ENCODE results near the gene AGPAT3. TPM values are rescaled to one million over a fixed set of nuclear protein-coding genes. Genes with fewer than 3 reads are reported as not detected.

Gene AGPAT3
- total RNA-seq, 1 donor from 2014 or later, result 45.4 TPM

DNA sequence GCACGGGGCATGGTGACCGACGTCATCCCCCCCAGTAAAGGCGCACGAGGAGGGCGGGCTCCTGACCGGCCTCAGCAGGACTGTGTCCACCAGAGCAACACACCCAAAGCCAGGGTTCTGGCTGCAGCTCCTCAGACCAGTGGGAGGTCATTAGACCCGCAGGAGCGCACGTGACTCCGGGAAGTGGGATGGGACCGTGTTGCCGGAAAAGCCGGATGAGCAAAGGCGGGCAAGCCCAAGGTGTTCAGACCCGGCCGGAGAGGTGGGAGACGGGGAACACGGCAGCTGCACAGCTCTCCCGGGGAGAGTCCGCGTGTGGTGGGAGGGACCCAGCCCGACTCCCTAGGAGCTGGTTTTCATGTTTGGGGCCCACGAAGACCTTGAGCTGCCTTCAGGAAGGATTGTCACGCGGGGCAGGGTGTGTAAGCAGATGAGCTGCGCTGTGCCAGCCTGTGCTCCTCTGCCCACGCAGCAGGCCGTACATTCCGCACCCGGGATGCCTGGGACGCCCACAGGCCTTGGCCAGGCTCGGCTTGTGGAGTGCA, 126.5 kb downstream of the AGPAT3 start:
- TF ChIP-seq, protein P1, sequence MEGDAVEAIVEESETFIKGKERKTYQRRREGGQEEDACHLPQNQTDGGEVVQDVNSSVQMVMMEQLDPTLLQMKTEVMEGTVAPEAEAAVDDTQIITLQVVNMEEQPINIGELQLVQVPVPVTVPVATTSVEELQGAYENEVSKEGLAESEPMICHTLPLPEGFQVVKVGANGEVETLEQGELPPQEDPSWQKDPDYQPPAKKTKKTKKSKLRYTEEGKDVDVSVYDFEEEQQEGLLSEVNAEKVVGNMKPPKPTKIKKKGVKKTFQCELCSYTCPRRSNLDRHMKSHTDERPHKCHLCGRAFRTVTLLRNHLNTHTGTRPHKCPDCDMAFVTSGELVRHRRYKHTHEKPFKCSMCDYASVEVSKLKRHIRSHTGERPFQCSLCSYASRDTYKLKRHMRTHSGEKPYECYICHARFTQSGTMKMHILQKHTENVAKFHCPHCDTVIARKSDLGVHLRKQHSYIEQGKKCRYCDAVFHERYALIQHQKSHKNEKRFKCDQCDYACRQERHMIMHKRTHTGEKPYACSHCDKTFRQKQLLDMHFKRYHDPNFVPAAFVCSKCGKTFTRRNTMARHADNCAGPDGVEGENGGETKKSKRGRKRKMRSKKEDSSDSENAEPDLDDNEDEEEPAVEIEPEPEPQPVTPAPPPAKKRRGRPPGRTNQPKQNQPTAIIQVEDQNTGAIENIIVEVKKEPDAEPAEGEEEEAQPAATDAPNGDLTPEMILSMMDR (IDR thresholded peaks at IDR 0.05), result no peak
- Mint-ChIP-seq H3K27me3 (ENCODE audit: low read depth) (no peaks in the 10 kb centered on the region), H3K4me3 (ENCODE audit: unreplicated experiment) (no peak overlapping the region), H3K27ac (ENCODE audit: unreplicated experiment) (no peak overlapping the region), H3K4me1 (ENCODE audit: low read depth) (peaks cover 3% of the 10 kb centered on the region), H3K9me3 (ENCODE audit: low read depth) (no peaks in the 10 kb centered on the region), H3K36me3 (ENCODE audit: low read depth) (no peaks in the 10 kb centered on the region)
- DNase-seq (ENCODE audit: low spot score), result peak; percentile 90

DNA sequence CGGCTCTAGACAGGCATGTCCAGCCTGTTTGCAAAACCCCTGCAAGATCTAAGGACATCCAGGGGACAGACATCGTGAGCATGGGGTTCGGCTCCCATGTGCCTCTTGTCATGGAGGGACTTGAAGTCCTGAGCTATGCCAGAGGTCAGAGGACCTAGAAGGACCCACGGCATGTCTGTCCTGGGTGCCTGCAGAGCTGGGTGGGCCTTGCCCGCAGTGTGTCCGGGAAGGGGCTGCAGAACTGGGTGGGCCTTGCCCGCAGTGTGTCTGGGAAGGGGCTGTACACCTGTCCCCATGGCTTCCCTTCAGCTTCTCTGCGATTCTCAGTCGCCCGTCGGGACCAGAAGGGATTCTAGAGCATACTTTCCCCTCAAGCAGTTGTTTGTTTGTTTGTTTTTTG, 127.1 kb downstream of the AGPAT3 start:
- Mint-ChIP-seq H3K9me3 (ENCODE audit: low read depth) (peaks cover 3% of the 10 kb centered on the region), H3K36me3 (ENCODE audit: low read depth) (no peaks in the 10 kb centered on the region), H3K4me1 (ENCODE audit: low read depth) (peaks cover 3% of the 10 kb centered on the region), H3K27ac (ENCODE audit: unreplicated experiment) (no peak overlapping the region), H3K4me3 (ENCODE audit: unreplicated experiment) (no peak overlapping the region), H3K27me3 (ENCODE audit: low read depth) (no peaks in the 10 kb centered on the region)
- DNase-seq (ENCODE audit: low spot score), result peak; percentile 74
- TF ChIP-seq, protein P1 (IDR thresholded peaks at IDR 0.05), result no peak

DNA sequence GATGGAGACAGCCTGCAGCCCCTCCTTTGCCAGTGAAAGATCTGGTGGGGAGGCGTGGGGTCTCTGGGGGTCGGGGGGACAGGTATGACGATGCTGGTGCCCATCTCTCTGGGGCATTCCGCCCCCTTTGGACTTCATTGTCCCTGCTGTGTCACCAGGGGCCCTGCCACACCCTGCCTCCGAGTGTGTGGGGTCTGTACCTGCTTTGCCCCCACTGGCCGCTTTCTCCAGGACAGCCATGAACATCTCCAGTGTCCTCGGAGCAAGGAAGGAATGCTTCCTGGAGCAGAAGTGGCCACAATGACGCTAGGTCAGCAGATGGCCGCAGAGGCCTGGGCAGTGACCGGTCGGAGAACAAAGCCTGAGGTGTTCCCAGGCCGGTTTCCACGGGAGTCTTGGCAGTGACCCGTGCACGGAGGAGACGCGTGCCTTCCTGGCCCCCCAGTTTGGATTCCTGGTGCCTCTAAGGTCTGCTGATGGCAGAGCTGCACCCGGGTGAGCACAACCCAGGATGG, 128.5 kb downstream of the AGPAT3 start:
- Mint-ChIP-seq H3K9me3 (ENCODE audit: low read depth) (peaks cover 6% of the 10 kb centered on the region), H3K4me1 (ENCODE audit: low read depth) (peaks cover 3% of the 10 kb centered on the region), H3K27ac (ENCODE audit: unreplicated experiment) (no peak overlapping the region), H3K4me3 (ENCODE audit: unreplicated experiment) (no peak overlapping the region), H3K36me3 (ENCODE audit: low read depth) (no peaks in the 10 kb centered on the region), H3K27me3 (ENCODE audit: low read depth) (no peaks in the 10 kb centered on the region)
- peak; percentile 68 for DNase-seq (ENCODE audit: low spot score)
- TF ChIP-seq, protein P1 (IDR thresholded peaks at IDR 0.05), result no peak

DNA sequence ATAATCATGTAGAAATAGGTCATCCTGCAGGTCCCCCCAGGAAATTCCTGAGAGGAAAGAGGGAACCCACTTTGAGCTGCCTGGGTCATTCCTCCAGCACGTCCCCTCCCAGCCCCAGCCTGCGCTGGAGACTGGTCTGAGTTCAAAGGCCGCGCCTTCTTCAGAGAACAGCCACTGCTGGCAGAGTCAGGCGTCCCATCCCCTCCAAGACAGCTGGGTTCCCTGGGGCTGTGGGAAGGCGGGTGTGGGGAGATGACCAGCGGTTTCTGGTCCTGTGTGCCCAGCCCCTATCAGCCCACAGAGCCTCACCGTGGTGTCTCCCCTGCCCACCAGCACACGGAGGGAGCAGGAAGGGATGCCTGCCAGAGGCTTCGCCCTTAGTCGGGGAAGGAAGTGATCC, 129.1 kb downstream of the AGPAT3 start:
- Mint-ChIP-seq H3K36me3 (ENCODE audit: low read depth) (no peaks in the 10 kb centered on the region), H3K4me3 (ENCODE audit: unreplicated experiment) (no peak overlapping the region), H3K4me1 (ENCODE audit: low read depth) (peaks cover 3% of the 10 kb centered on the region), H3K27me3 (ENCODE audit: low read depth) (no peaks in the 10 kb centered on the region), H3K27ac (ENCODE audit: unreplicated experiment) (no peak overlapping the region), H3K9me3 (ENCODE audit: low read depth) (peaks cover 6% of the 10 kb centered on the region)
- TF ChIP-seq, protein P1 (IDR thresholded peaks at IDR 0.05), result no peak
- peak; percentile 83 for DNase-seq (ENCODE audit: low spot score)

DNA sequence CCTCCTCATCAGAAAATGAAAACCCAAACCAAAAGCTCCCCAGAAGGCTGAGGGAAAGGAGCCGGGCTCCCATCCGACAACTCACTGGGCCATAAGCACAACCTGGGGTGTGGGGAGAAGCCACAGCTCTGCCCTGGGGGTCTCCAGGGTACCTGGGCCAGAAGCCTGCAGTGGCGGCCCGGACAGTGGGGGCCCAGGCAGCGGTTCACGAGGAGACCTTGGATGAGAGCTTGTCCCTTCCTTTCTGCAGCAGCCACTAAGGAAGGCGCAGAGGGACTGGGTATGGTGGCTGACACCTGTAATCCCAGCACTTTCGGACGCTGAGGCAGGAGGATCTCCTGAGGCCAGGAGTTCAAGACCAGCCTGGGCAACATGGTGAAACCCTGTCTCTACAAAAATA, 129.6 kb downstream of the AGPAT3 start:
- no peak overlapping the region for H3K4me3 Mint-ChIP-seq (ENCODE audit: unreplicated experiment)
- TF ChIP-seq, protein P1 (IDR thresholded peaks at IDR 0.05), result no peak
- H3K36me3 Mint-ChIP-seq (ENCODE audit: low read depth), result no peaks in the 10 kb centered on the region
- peaks cover 6% of the 10 kb centered on the region for H3K9me3 Mint-ChIP-seq (ENCODE audit: low read depth)
- H3K4me1 Mint-ChIP-seq (ENCODE audit: low read depth), result peaks cover 3% of the 10 kb centered on the region
- no peaks in the 10 kb centered on the region for H3K27me3 Mint-ChIP-seq (ENCODE audit: low read depth)
- peak; percentile 69 for DNase-seq (ENCODE audit: low spot score)
- no peak overlapping the region for H3K27ac Mint-ChIP-seq (ENCODE audit: unreplicated experiment)
